Stomach (tissue), 4 donors: ENCODE data around the gene TRABD2B.

Experiments
- EP300 ChIP-seq: sonication (generic); formaldehyde crosslinking; IDR thresholded peaks from one replicate; pipeline ENCODE4 v1.6.1; 2017; ENCODE audit warnings: antibody characterized with exemption
- POLR2AphosphoS5 ChIP-seq, 3 donors: sonication (generic); formaldehyde crosslinking; IDR thresholded peaks; one replicate each; pipeline ENCODE4 v1.6.1; 2016; ENCODE audit warnings: antibody characterized with exemption in 3 of 3
- TF ChIP-seq, protein P1 (sequence below), 7 experiments: fragments of 450-650 bp in 4 of 7; fragments of 200-600 bp in 3 of 7; sonication (generic) in 3 of 7; IDR thresholded peaks; one replicate each; pipeline ENCODE4 v1.5.1; 2016 to 2019; ENCODE audit warnings: antibody characterized with exemption in 7 of 7, control low read depth in 2 of 7, mild to moderate bottlenecking in 1 of 7

DNA sequence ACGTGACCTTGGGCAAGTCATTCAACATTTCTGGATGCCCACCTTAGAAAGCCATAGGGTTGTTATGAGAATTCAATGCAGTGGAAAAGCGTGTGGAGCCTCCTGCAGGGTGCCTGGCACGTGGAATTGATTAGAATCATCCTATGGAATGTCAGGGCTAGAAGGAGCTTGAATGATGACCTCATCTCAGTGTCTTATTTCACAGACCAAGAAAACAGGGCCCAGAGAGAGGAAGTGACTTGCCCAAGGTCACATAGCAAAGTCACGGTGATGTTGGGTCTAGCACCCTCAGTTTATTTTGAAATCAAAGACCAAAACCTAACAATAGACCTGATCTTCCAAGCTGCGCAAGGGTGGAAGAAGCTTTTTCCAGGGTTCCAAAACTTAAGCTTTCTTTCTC, 6.0 kb downstream of the TRABD2B start:
- TF ChIP-seq, protein P1, sequence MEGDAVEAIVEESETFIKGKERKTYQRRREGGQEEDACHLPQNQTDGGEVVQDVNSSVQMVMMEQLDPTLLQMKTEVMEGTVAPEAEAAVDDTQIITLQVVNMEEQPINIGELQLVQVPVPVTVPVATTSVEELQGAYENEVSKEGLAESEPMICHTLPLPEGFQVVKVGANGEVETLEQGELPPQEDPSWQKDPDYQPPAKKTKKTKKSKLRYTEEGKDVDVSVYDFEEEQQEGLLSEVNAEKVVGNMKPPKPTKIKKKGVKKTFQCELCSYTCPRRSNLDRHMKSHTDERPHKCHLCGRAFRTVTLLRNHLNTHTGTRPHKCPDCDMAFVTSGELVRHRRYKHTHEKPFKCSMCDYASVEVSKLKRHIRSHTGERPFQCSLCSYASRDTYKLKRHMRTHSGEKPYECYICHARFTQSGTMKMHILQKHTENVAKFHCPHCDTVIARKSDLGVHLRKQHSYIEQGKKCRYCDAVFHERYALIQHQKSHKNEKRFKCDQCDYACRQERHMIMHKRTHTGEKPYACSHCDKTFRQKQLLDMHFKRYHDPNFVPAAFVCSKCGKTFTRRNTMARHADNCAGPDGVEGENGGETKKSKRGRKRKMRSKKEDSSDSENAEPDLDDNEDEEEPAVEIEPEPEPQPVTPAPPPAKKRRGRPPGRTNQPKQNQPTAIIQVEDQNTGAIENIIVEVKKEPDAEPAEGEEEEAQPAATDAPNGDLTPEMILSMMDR (IDR thresholded peaks at IDR 0.05), result no peak
- TF ChIP-seq EP300 (no peak), POLR2AphosphoS5 (IDR thresholded peaks at IDR 0.05) (no peak)
